Measurements from ENCODE around the gene PDE3A. TPM values are rescaled to one million over a fixed set of nuclear protein-coding genes. Genes with fewer than 3 reads are reported as not detected.
"Not testable (repeated sequence)": the region's sequence is repeated elsewhere in the genome, so short reads cannot be mapped to it uniquely, and the experiment has no call there.

The PDE3A gene
- total RNA-seq, 1 experiment from 2014 or later: 0.12 TPM

DNA sequence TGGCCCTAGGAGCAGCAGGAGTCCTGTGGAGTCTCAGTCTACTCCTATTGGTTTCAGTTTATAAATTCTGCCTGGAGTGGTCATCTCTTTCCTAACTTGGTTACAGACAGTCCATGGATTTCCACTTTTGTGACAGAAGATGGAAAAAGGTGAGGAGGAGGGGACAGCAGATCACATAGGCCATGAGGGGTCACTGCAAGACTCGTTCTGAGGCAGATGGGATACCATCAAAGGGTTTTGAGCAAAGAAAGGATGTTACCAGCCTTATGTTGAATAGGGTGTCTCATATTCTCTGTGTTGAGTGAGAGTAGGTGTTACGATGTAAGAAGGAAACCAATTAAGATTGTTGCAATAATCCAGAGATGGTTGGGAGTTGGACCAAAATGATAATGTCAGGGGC is 15.3 kb downstream of the PDE3A start:
- Histone ChIP-seq H3K4me3 (replicated peaks in 1 of 2; ENCODE audit: low read depth in 1 of 2, low read length in 2 of 2) (no peak overlapping the region), H2AFZ (ENCODE audit: low read depth, low read length, poor library complexity, severe bottlenecking) (no peak overlapping the region), H3K27ac (ENCODE audit: low read depth, low read length) (no peak overlapping the region), H3K4me1 (ENCODE audit: control insufficient read depth in 1 of 2, insufficient read depth in 2 of 2, low read length in 2 of 2) (no peaks in the 10 kb centered on the region), H3K79me2 (ENCODE audit: insufficient read depth, low read length) (no peaks in the 10 kb centered on the region), H3K27me3 (ENCODE audit: insufficient read depth, low read length) (no peaks in the 10 kb centered on the region), H4K20me1 (ENCODE audit: insufficient read depth) (no peaks in the 10 kb centered on the region), H3K36me3 (ENCODE audit: control insufficient read depth in 1 of 2, insufficient read depth in 2 of 2, low read length in 2 of 2) (no peaks in the 10 kb centered on the region), H3K9ac (ENCODE audit: low read length) (no peak overlapping the region), H3K4me2 (ENCODE audit: low read length) (no peak overlapping the region), H3K9me2 (ENCODE audit: insufficient read depth) (no peaks in the 10 kb centered on the region), H3K9me3 (ENCODE audit: control insufficient read depth in 1 of 2, insufficient read depth in 1 of 2, low read depth in 1 of 2, low read length in 2 of 2) (no peaks in the 10 kb centered on the region)
- BruUV-seq (replicated peaks): no TSS peak
- ATAC-seq (no peak), DNase-seq (ENCODE audit: low read depth, low spot score) (no peak)
- POLR2A ChIA-PET: no interaction called here
- CTCF ChIA-PET: no interaction called here
- RAD21 ChIA-PET (ENCODE audit: low non-redundant PET in 1 of 2, low total read pairs in 2 of 2, uncharacterized antibody in 2 of 2, unreplicated experiment in 2 of 2): no interaction called here
- intact Hi-C loops (cut with micrococcal nuclease): no loop called here
- TF ChIP-seq ZFX (IDR thresholded peaks at IDR 0.05): no peak
- TF ChIP-seq, protein P1, sequence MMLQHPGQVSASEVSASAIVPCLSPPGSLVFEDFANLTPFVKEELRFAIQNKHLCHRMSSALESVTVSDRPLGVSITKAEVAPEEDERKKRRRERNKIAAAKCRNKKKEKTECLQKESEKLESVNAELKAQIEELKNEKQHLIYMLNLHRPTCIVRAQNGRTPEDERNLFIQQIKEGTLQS (IDR thresholded peaks at IDR 0.05): no peak
- no peak for TF ChIP-seq YY1 (IDR thresholded peaks at IDR 0.05; ENCODE audit: extremely low read depth, insufficient replicate concordance, low read depth, low read length)
- TF ChIP-seq RAD21 (IDR thresholded peaks at IDR 0.05; ENCODE audit: low read depth): no peak
- TF ChIP-seq, protein P2, sequence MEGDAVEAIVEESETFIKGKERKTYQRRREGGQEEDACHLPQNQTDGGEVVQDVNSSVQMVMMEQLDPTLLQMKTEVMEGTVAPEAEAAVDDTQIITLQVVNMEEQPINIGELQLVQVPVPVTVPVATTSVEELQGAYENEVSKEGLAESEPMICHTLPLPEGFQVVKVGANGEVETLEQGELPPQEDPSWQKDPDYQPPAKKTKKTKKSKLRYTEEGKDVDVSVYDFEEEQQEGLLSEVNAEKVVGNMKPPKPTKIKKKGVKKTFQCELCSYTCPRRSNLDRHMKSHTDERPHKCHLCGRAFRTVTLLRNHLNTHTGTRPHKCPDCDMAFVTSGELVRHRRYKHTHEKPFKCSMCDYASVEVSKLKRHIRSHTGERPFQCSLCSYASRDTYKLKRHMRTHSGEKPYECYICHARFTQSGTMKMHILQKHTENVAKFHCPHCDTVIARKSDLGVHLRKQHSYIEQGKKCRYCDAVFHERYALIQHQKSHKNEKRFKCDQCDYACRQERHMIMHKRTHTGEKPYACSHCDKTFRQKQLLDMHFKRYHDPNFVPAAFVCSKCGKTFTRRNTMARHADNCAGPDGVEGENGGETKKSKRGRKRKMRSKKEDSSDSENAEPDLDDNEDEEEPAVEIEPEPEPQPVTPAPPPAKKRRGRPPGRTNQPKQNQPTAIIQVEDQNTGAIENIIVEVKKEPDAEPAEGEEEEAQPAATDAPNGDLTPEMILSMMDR (IDR thresholded peaks at IDR 0.05 in 2 of 3, conservative IDR thresholded peaks at IDR 0.05 in 1 of 3; ENCODE audit: borderline replicate concordance in 1 of 3, insufficient read depth in 1 of 3, low read depth in 2 of 3, low read length in 2 of 3): no peak
- no peak for TF ChIP-seq EGR1 (IDR thresholded peaks at IDR 0.05; ENCODE audit: low read depth)
- no peak for TF ChIP-seq POLR2AphosphoS5 (IDR thresholded peaks at IDR 0.05; ENCODE audit: low read depth, low read length)
- no peak for TF ChIP-seq TCF7L2 (IDR thresholded peaks at IDR 0.05; ENCODE audit: borderline replicate concordance, extremely low read depth, insufficient read depth, insufficient read length)
- no peak for TF ChIP-seq SIN3A (IDR thresholded peaks at IDR 0.05; ENCODE audit: low read depth)
- TF ChIP-seq EZH2 (IDR thresholded peaks at IDR 0.05): no peak

DNA sequence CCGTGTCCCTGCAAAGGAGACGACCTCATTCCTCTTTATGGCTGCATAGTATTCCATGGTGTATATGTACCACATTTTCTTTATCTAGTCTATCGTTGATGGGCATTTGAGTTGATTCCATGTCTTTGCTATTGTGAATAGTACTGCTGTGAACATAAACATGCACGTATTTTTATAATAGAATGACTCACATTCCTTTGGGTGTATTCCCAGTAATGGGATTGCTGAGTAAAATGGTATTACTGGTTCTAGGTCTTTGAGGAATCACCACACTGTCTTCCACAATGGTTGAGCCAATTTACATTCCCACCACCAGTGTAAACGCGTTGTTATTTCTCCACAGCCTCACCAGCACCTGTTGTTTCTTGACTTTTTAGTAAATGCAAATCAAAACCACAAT is 16.5 kb downstream of the PDE3A start:
- H3K4me1 ChIP-seq (ENCODE audit: control insufficient read depth in 1 of 2, insufficient read depth in 2 of 2, low read length in 2 of 2); H3K27ac ChIP-seq (ENCODE audit: low read depth, low read length); H2AFZ ChIP-seq (ENCODE audit: low read depth, low read length, poor library complexity, severe bottlenecking); H3K9ac ChIP-seq (ENCODE audit: low read length); POLR2A ChIA-PET; intact Hi-C loops (cut with micrococcal nuclease); BruUV-seq (replicated peaks); H3K27me3 ChIP-seq (ENCODE audit: insufficient read depth, low read length); RAD21 ChIA-PET (ENCODE audit: low non-redundant PET in 1 of 2, low total read pairs in 2 of 2, uncharacterized antibody in 2 of 2, unreplicated experiment in 2 of 2); H3K4me3 ChIP-seq (replicated peaks in 1 of 2; ENCODE audit: low read depth in 1 of 2, low read length in 2 of 2); H3K79me2 ChIP-seq (ENCODE audit: insufficient read depth, low read length); H3K36me3 ChIP-seq (ENCODE audit: control insufficient read depth in 1 of 2, insufficient read depth in 2 of 2, low read length in 2 of 2); CTCF ChIA-PET; H3K4me2 ChIP-seq (ENCODE audit: low read length); H3K9me3 ChIP-seq (ENCODE audit: control insufficient read depth in 1 of 2, insufficient read depth in 1 of 2, low read depth in 1 of 2, low read length in 2 of 2); ATAC-seq; DNase-seq (ENCODE audit: low read depth, low spot score); H3K9me2 ChIP-seq (ENCODE audit: insufficient read depth); H4K20me1 ChIP-seq (ENCODE audit: insufficient read depth): not testable (repeated sequence)

All from HCT116 (cell line).